Jurkat, Clone E6-1 (cell line): ENCODE data around the gene IGSF9B. TPM values are rescaled to one million over a fixed set of nuclear protein-coding genes. Genes with fewer than 3 reads are reported as not detected.
"Not testable (repeated sequence)": the region's sequence is repeated elsewhere in the genome, so short reads cannot be mapped to it uniquely, and the experiment has no call there.

ENCODE experiments used
- DNase-seq: peaks from one replicate; pipeline ENCODE4 v3.0.0-alpha.2; 2011; ENCODE audit warnings: low read depth, low spot score
- H3K4me3 ChIP-seq: 2 replicates; pipeline ENCODE4 v1.5.1; 2011; ENCODE audit warnings: mild to moderate bottlenecking, low read length, control low read depth, moderate library complexity
- polyA plus RNA-seq: library from polyadenylated mRNA; unstranded; fragments of >200 nt; gene quantifications from one replicate; pipeline ENCODE4 v1.2.1, GENCODE V29; 2012; ENCODE audit warnings: missing spikeins; ENCODE audit not compliant: insufficient read length, insufficient read depth

IGSF9B gene
- 14.1 TPM for polyA plus RNA-seq

GRCh38 chr11:133956650-133957633 lies at the start of gene IGSF9B:
TSS of gene IGSF9B (minus strand) at chr11:133956968. CDS start at chr11:133956754, 214 bp downstream.
- peak; percentile 78 for DNase-seq
- H3K4me3 ChIP-seq = peak within 1 kb of the TSS; percentile 76

- no peak for DNase-seq
- no peak overlapping the region for H3K4me3 ChIP-seq
Observed at GRCh38 chr11:134004496-134005172, 47.9 kb upstream of the IGSF9B start.

GRCh38 chr11:134003792-134004495 lies 47.2 kb upstream of the IGSF9B start:
- DNase-seq = no peak
- no peak overlapping the region for H3K4me3 ChIP-seq

GRCh38 chr11:134002819-134003218 lies 46.1 kb upstream of the IGSF9B start:
- not testable (repeated sequence) for H3K4me3 ChIP-seq

GRCh38 chr11:134002338-134002737 lies 45.6 kb upstream of the IGSF9B start:
- not testable (repeated sequence) for H3K4me3 ChIP-seq, DNase-seq

More at GRCh38 chr11:134002819-134003218, 46.1 kb upstream of the IGSF9B start:
- not testable (repeated sequence) for DNase-seq

GRCh38 chr11:134001596-134001995 lies 44.8 kb upstream of the IGSF9B start:
- no peak overlapping the region for H3K4me3 ChIP-seq
- DNase-seq = no peak

GRCh38 chr11:134001088-134001487 lies 44.3 kb upstream of the IGSF9B start:
- no peak for DNase-seq
- no peak overlapping the region for H3K4me3 ChIP-seq

- no peak overlapping the region for H3K4me3 ChIP-seq
- DNase-seq = no peak
Observed at GRCh38 chr11:133999355-133999754, 42.6 kb upstream of the IGSF9B start.

- DNase-seq = no peak
- H3K4me3 ChIP-seq = no peak overlapping the region
Observed at GRCh38 chr11:133997554-133997953, 40.8 kb upstream of the IGSF9B start.

- no peak overlapping the region for H3K4me3 ChIP-seq
- DNase-seq = no peak
Observed at GRCh38 chr11:133996671-133997070, 39.9 kb upstream of the IGSF9B start.

GRCh38 chr11:133995066-133995465 lies 38.3 kb upstream of the IGSF9B start:
- DNase-seq = peak; percentile 42
- no peak overlapping the region for H3K4me3 ChIP-seq

- no peak for DNase-seq
- no peak overlapping the region for H3K4me3 ChIP-seq
Observed at GRCh38 chr11:133993921-133994320, 37.2 kb upstream of the IGSF9B start.

GRCh38 chr11:133993107-133993506 lies 36.3 kb upstream of the IGSF9B start:
- H3K4me3 ChIP-seq = no peak overlapping the region
- no peak for DNase-seq

- H3K4me3 ChIP-seq = no peak overlapping the region
- DNase-seq = no peak
Observed at GRCh38 chr11:133992121-133992520, 35.4 kb upstream of the IGSF9B start.

- DNase-seq = peak; percentile 77
Observed at GRCh38 chr11:133991101-133991500, 34.3 kb upstream of the IGSF9B start.

GRCh38 chr11:133990501-133990900 lies 33.7 kb upstream of the IGSF9B start:
- DNase-seq = no peak
- no peak overlapping the region for H3K4me3 ChIP-seq

More at GRCh38 chr11:133991101-133991500, 34.3 kb upstream of the IGSF9B start:
- no peak overlapping the region for H3K4me3 ChIP-seq

GRCh38 chr11:133988686-133989410 lies 32.1 kb upstream of the IGSF9B start:
- no peak overlapping the region for H3K4me3 ChIP-seq
- DNase-seq = no peak

- no peak overlapping the region for H3K4me3 ChIP-seq
- no peak for DNase-seq
Observed at GRCh38 chr11:133987171-133987570, 30.4 kb upstream of the IGSF9B start.
